ENCODE data around the gene COX8A. TPM values are rescaled to one million over a fixed set of nuclear protein-coding genes. Genes with fewer than 3 reads are reported as not detected.
A peak's percentile ranks its signal among the peaks of the same experiment; 100 is the strongest.

The COX8A gene
- total RNA-seq, 4 donors from 2014 or later = 317 to 650 (median 402) TPM

DNA sequence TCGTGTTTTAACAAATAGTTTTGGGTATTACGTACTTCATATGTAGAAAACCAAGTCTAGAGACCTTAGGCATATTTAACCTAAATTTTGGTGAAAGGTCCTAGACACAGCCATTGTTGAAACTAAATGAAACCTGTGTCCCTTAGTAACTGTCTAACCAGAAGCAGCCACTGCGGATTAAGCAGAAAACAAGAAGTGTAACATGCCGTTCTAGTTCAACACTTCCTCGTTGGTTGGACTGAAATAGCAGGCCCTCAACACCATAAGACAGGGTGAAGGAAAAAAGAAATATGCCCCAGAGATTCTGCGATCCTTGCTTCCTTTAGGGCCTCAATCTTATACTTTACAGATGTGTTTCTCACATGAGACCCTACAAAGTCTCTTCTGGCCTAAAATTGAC lies 33.6 kb upstream of the COX8A start:
- TF ChIP-seq POLR2A (IDR thresholded peaks at IDR 0.05) (no peak), POLR2AphosphoS5 (IDR thresholded peaks at IDR 0.05) (no peak), EP300 (IDR thresholded peaks at IDR 0.05) (no peak)
- TF ChIP-seq, protein P1, sequence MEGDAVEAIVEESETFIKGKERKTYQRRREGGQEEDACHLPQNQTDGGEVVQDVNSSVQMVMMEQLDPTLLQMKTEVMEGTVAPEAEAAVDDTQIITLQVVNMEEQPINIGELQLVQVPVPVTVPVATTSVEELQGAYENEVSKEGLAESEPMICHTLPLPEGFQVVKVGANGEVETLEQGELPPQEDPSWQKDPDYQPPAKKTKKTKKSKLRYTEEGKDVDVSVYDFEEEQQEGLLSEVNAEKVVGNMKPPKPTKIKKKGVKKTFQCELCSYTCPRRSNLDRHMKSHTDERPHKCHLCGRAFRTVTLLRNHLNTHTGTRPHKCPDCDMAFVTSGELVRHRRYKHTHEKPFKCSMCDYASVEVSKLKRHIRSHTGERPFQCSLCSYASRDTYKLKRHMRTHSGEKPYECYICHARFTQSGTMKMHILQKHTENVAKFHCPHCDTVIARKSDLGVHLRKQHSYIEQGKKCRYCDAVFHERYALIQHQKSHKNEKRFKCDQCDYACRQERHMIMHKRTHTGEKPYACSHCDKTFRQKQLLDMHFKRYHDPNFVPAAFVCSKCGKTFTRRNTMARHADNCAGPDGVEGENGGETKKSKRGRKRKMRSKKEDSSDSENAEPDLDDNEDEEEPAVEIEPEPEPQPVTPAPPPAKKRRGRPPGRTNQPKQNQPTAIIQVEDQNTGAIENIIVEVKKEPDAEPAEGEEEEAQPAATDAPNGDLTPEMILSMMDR (IDR thresholded peaks at IDR 0.05) = no peak
- H3K4me1 ChIP-seq = peaks cover 0 to 42% (median 10%) of the 10 kb centered on the region in 3 donors
- no peaks in the 10 kb centered on the region for H3K36me3 ChIP-seq
- H3K9me3 ChIP-seq = no peaks in the 10 kb centered on the region
- H3K27me3 ChIP-seq = no peaks in the 10 kb centered on the region
- H3K4me3 ChIP-seq = no peak overlapping the region
- no peak for ATAC-seq
- WGBS, 2 donors (ENCODE audit: low coverage in 1 of 2) = 78 to 82% methylated on average over 6 of the region's 6 CpGs
- no peak overlapping the region for H3K27ac ChIP-seq

DNA sequence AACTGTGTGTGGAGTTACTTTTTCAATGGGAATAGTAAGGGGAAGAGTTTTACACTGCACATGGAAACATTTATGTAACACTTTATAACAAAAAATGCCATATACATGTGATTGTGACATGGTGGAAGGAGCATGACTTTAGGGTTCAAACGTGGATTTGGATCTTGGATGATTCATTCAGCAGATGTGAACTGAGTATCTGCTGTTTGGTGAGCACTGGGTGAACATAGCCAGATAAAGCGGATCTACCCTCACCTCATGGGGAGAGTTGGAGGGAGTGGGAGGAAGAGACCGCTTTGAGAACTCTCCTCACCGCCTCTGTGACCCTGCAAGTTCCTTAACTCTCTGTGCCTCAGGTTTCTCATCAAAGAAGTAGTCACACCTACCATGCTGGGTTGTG lies 32.5 kb upstream of the COX8A start:
- WGBS, 2 donors (ENCODE audit: low coverage in 1 of 2) = 76 to 79% methylated on average over 4 of the region's 4 CpGs
- Histone ChIP-seq H3K4me3 (no peak overlapping the region), H3K4me1 (peaks cover 0 to 47% (median 10%) of the 10 kb centered on the region in 3 donors), H3K27me3 (no peaks in the 10 kb centered on the region), H3K36me3 (peaks cover 0 to 9% of the 10 kb centered on the region in 2 donors), H3K27ac (no peak overlapping the region), H3K9me3 (no peaks in the 10 kb centered on the region)
- no peak for TF ChIP-seq POLR2AphosphoS5 (IDR thresholded peaks at IDR 0.05)
- TF ChIP-seq POLR2A (IDR thresholded peaks at IDR 0.05) = no peak
- TF ChIP-seq EP300 (IDR thresholded peaks at IDR 0.05) = no peak
- TF ChIP-seq, protein P1 (IDR thresholded peaks at IDR 0.05) = no peak
- no peak for ATAC-seq

DNA sequence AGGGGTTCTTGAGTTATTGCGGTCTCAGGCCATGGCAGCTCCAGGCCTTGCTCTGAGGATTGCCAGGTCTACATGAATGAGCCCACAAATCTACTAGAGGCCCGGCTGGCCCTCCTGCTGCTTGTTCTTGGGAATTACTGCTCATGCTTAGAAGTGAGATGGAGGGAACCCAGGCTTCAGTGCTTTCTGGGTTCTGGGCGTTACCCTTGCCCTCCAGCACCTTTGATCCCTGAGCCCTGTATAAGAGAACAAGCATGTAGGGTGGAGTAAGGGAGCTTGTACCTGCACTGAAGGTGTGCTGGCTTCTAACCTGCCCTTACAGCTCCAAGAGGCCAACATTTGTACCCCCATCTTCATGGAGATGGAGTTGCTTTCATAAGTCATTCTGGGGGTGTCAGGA lies 31.6 kb upstream of the COX8A start:
- H3K9me3 ChIP-seq = no peaks in the 10 kb centered on the region
- TF ChIP-seq EP300 (IDR thresholded peaks at IDR 0.05) (no peak), POLR2AphosphoS5 (IDR thresholded peaks at IDR 0.05) (no peak), POLR2A (IDR thresholded peaks at IDR 0.05) (no peak)
- TF ChIP-seq, protein P1 (IDR thresholded peaks at IDR 0.05) = no peak
- H3K4me3 ChIP-seq = no peak overlapping the region
- H3K27me3 ChIP-seq = no peaks in the 10 kb centered on the region
- no peak for ATAC-seq
- H3K36me3 ChIP-seq = peaks cover 0 to 18% of the 10 kb centered on the region in 2 donors
- H3K4me1 ChIP-seq = peaks cover 0 to 46% (median 10%) of the 10 kb centered on the region in 3 donors
- no peak overlapping the region for H3K27ac ChIP-seq
- WGBS, 2 donors (ENCODE audit: low coverage in 1 of 2) = 82% methylated on average over 2 of the region's 3 CpGs; no CpG with 5 or more reads in 1 of the 2 donors

DNA sequence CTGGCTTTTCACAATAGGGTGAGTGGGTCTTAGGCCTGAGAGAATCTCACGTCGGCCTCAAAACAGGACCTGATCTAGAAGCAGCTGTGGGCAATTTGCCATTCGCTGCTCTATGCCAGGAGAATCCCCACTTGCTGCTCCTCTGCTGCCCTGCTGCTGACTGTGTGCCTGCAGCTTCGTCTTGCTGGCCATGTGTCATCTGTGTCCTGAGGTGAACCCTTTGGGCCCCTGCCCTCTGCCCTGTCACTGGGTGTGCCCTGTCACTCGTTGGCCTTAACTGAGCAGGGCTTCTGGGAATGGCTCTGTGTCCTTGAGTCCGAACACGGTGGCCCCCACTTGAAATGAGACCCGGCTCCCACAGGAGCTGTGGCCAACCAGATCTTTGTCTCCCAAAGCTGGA lies 29.4 kb upstream of the COX8A start:
- H3K27ac ChIP-seq = peak overlapping the region; percentile 2 to 77 (median 74)
- WGBS, 2 donors (ENCODE audit: low coverage in 1 of 2) = 34 to 38% methylated on average over 4 to 5 of the region's 8 CpGs
- peaks cover 0 to 36% of the 10 kb centered on the region in 2 donors for H3K36me3 ChIP-seq
- no peaks in the 10 kb centered on the region for H3K9me3 ChIP-seq
- peaks cover 0 to 29% (median 6%) of the 10 kb centered on the region in 3 donors for H3K4me1 ChIP-seq
- TF ChIP-seq POLR2A (IDR thresholded peaks at IDR 0.05) = no peak
- TF ChIP-seq, protein P1 (IDR thresholded peaks at IDR 0.05) = no peak
- no peak for TF ChIP-seq POLR2AphosphoS5 (IDR thresholded peaks at IDR 0.05)
- TF ChIP-seq EP300 (IDR thresholded peaks at IDR 0.05) = no peak
- peak; percentile 12 for ATAC-seq
- no peak overlapping the region for H3K4me3 ChIP-seq
- no peaks in the 10 kb centered on the region for H3K27me3 ChIP-seq

DNA sequence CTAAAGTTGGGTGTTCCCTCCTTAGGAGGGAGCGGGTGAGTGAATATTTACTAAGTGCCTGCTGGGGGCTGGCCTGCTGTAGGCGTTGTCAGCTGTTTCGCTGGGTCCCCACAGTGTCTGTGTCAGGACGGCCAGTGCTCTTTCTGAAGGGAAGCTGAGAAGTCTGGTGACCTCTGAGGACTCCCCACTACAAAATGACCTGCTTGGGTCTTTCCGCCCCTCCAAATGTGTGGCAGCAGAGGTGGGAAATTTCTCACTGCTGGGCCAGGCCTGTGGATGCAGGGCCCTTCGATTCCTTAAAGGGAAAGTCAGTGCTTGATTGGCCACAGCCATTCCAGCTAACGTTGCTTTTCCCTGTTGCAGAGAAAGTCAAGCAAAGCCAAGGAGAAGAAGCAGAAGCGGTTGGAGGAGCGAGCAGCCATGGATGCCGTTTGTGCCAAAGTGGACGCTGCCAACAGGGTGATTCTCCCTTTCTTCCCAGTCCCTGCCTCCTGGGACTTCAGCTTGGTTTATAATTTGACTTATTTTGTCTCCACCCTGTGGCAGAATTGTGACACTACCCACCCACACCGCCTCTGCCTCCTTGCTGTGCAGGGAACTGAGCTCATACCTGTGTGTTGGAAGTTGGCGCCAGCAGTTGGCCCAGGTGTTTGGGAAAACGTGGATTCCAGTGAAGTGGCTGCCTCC lies 28.8 kb upstream of the COX8A start:
- H3K36me3 ChIP-seq = peaks cover 0 to 43% of the 10 kb centered on the region in 2 donors
- TF ChIP-seq EP300 (IDR thresholded peaks at IDR 0.05) (no peak), POLR2A (IDR thresholded peaks at IDR 0.05) (no peak), POLR2AphosphoS5 (IDR thresholded peaks at IDR 0.05) (no peak)
- TF ChIP-seq, protein P1 (IDR thresholded peaks at IDR 0.05) = peak in 3 of 4 experiments; percentile 92 to 94 (median 92)
- H3K27ac ChIP-seq = peak overlapping the region; percentile 2 to 77 (median 74)
- peak overlapping the region in 1 of 2 donors; percentile 32 for H3K4me3 ChIP-seq
- H3K9me3 ChIP-seq = no peaks in the 10 kb centered on the region
- 14 to 17% methylated on average over 4 to 8 of the region's 14 CpGs for WGBS, 2 donors (ENCODE audit: low coverage in 1 of 2)
- H3K4me1 ChIP-seq = peaks cover 0 to 23% (median 6%) of the 10 kb centered on the region in 3 donors
- peak; percentile 89 for ATAC-seq
- H3K27me3 ChIP-seq = no peaks in the 10 kb centered on the region

All from gastroesophageal sphincter (tissue), 4 donors.